GM18508 (cell line): Measurements from ENCODE around the gene PRKCB.
"Not testable (repeated sequence)": the region's sequence is repeated elsewhere in the genome, so short reads cannot be mapped to it uniquely, and the experiment has no call there.

Source experiments
- ATAC-seq: cut with Tn5 transposase; IDR thresholded peaks from one replicate; pipeline ENCODE4 v1.9.1; 2021; ENCODE audit warnings: moderate number of reproducible peaks; ENCODE audit not compliant: insufficient read depth, unreplicated experiment

Gene PRKCB

DNA sequence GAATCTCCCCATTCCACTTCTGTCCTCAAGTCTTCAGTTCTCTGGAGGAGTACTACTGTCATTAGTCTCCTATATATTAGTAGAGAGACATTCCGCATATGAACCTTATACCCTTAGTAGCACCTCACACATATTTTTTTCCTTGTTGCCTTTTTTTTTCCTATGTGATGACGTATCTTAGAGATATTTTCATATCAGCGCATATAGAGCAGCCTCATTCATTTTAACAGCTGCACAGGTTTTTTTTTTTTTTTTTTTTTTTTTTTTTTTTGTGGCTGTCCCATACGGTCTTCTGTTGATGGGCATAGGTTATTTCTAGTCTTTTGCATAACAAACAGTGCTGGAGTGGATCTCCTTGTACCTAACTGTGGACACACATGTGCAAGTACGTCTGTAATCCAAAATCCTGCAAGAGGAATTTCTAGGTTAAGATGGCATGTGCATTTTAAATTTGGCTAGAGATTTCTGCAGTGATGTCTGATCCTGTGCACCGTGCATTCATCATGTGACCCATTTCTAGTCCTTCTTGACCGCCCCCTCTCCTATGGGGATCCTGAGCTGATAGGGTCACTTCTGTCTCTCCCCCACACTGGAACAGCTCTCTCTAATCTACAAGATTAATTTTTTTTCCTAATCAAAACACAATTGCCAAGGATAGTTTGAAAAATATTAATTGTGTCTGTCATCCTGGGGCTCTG lies 64.8 kb downstream of the PRKCB start:
- ATAC-seq, result no peak

DNA sequence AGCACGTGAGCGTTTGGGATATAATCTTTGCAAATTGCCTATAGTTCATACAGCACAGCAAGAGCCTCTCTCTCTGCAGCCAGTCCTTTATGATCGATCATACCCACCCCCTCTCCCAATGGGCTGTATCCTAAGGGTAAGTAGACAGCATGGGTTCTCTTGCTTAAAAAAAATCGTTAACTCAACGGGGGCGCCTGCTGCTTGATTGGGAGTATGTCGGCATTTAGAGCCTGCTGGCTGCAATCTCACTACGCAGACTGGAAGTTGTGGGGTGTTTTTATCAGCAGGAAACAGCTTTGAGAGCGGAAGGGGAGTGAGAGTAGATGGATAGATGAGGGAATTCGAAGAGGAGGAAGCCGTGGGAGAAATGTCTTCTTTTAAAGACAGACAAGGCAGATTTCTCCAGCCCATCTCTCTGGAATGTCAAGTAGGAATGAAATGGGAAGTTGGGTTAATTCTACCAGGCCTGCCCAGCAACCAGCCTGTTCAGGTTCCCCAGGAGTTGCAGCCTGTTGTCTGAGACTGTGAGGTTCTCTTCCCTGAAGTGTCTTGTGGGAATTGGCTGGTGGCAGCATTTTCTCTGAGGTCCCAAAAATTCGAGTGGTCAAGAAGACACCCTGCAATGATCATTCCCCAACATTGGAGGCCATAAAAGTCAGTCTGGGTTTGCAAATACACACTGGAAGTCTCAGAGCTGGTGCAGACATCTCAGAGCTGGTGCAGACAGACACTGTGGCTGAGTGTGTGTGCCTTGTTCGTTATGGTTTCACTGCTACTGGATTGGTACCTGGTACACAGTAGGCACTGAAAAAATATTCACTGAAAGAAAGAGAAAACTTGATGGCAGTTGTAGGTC lies 65.6 kb downstream of the PRKCB start:
- ATAC-seq, result no peak

DNA sequence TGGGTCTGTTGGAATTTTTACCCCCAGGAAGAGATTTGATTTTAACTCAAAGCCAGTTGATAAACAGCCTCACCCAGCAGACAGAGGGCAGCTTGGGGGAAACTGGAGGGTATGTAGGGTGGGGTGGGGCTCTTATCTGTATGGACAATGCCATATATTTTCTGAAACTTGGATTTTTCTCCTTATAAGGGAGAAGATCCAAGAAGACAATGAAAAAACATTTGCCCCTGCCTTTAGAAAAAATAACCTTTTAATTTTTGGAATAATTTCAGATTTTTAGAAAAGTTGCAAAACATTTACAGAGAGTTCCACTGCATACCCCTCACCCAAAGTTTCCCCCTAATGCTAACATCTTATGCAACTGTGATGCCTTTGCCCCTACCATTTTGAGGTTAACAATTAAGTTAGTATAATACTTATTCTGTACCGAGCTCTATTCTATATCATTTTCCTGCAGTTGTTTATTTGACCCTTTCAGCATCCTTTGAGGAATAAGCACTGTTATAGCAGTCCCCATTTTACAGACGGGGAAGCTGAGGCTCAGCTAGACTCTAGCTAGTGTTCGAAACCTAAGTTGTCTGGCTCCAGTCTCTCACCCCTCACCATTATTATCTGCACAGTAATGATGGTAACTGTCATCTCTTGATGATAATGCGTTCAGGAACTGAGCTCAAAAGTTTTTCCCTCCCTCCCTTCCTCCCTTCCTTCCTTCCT lies 66.4 kb downstream of the PRKCB start:
- ATAC-seq, result no peak

DNA sequence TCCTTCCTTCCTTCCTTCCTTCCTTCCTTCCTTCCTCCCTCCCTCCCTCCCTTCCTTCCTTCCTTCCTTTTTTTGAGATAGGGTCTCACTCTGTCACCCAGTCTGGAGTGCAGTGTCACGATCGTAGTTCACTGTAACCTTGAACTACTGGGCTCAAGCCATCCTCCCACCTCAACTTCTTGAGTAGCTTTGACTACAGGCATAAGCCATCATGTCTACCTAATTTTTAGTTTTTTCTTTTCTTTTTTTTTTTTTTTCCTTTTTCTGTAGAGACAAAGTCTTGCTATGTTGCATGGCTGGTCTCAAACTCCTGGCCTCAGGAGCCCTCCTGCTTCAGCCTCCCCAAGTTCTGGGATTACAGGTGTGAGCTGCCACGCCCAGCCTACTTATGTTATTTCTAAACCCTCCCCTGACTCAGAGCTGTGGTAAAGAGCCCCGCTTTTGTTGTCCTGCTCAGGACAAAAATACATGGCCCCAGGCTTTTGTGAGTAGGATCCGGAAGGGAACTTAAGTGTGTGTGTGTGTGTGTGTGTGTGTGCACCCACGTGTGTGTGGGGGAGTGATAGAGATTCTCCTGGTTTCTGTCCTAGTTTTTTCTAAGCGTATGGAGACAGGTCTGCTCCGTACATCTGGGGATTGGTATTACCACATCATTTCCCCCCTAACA lies 67.1 kb downstream of the PRKCB start:
- no peak for ATAC-seq

DNA sequence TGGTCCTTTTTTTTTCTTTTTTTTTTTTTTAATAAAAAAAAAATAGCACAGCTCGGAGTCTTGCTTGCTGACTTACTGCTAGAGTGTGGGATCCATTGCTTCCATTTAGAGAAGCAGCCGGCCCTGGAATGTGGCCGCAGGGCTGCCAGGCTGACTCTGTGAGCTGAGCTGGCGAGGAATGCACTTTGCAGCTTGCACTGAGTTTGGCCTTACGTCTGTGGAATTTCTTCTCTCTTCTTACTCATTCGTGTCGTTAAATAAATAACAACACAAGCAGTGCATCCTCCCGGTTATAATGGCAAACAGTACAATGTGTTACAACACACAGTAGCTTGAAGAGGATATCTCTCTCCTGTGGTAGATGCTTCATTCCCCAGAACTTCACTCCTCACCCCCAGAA lies 69.2 kb downstream of the PRKCB start:
- no peak for ATAC-seq

DNA sequence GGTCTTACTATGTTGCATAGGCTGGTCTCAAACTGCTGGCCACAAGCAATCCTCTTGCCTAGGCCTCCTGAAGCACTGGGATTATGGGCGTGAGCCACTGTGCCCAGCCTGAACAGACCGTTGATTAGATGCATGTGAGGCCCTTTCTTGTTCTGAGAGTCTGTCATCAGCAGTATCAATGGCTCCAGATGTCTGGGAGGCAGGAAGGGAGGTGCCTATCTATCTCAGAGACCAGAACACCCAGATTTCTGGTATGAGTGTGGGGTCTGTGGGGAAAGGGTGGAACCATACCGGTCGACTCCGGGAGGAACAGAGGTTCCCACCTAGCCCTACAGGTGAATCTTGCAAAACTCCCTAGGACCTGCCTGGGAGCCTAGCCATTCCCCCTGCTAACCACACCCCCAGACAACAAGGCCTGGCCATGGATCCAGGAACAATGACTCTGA lies 71.7 kb downstream of the PRKCB start:
- no peak for ATAC-seq

DNA sequence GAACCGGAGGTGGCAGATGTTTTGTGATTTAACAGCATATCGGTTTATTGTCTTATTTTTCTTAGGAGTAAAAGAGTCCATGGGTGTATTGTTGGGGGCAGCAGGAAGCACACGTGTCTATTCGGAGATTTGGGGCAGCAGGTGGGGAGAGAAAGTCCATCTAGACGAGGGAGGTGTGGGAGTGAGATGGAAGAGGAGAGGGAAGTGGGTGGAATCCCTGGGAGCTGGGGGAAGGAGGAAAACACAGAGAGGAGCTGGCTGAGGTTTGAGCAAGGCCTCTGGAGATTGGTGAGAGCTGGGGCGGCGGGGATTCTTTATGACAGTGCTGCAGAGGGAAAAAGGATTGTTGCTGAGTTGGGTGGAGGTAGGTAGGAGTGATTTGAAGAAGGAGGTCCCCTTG lies 72.1 kb downstream of the PRKCB start:
- no peak for ATAC-seq

DNA sequence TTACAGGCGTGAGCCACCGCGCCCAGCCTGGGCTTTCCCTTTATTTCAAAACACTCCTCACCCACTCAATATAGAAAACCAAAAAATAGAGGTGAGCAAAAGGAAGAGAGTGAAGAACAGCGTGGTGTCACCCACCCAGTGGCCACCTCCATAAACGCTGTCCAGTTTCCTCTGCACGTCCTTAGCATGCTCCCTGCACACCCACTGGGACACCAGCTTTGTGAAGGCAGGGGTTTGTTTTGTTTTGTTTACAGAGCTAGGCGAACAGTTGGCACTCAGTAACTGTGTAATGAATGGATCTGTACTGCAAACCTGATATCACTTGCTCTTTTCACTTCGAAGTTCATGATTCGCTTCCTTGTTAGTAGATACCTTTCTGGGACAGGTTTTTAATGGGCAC lies 73.0 kb downstream of the PRKCB start:
- ATAC-seq, result no peak

DNA sequence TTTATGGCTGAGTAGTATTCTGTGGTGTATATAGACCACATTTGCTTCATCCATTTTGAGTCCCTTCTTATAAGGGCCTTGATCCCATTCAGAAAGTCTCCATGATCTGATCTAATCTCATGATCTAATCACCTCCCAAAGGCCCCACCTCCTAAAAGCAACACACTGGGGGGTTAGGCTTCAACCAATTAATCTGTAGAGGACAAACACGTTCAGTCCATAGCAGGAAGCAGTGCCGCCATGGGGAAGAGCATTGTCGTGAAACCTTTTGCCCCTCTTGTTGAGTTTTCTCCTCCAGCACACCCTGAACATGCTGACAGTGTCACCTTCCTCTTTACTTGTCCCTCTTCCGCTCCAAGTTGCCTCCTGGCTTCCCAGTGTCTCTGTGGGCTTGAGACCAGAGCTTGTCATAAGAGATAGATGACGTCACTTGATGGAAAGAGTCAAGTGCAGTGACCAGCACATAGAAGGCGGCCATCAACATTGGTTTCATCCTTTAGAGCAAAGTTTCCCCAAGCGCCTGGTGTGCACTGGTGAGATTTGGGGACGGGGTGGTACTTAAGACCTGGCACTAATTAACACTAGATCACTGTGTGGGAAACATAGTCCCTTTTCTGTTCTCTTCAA lies 74.1 kb downstream of the PRKCB start:
- no peak for ATAC-seq

DNA sequence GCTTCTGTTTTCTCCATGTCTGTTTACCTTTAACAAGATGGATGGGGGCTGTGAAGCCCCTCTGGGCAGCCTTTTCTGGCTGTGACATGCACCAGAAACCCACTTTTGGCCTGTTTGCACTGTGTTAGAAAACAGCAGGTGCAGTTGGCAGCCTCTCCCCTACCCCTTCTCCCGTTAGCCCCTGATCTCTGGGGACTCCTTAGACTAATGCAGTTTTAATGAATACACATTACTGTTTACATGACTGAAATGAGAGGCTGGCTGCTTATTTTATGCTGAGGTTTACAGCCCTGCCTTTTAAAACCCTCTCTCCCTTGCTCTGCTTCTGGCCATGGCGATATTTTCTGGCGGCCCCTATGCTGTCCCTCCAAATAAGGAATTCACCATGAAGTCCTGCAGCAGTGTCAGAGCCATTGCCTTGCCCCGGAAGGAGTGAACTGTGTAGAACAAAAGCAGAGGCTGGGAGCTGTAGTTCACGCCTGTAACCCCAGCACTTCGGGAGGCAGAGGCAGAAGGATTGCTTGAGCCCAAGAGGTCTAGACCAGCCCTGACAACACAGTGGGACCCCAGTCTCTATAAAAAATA lies 79.3 kb downstream of the PRKCB start:
- ATAC-seq, result no peak

DNA sequence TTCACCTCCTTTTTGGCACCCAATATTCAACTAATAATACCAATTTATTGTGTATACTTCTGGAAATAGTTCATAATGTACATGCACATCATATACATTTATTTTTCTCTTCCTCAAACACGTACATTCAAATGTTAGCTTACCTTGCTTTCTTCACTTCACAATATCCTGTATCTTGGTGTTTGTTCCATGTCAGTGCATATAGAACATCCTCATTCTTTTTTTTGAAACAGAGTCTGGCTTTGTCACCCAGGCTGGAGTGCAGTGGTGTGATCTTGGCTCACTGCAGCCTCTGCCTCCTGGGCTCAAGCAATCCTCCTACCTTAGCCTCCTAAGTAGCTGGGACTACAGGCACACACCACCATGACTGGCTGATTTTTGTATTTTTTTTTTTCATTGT lies 80.8 kb downstream of the PRKCB start:
- ATAC-seq, result not testable (repeated sequence)

DNA sequence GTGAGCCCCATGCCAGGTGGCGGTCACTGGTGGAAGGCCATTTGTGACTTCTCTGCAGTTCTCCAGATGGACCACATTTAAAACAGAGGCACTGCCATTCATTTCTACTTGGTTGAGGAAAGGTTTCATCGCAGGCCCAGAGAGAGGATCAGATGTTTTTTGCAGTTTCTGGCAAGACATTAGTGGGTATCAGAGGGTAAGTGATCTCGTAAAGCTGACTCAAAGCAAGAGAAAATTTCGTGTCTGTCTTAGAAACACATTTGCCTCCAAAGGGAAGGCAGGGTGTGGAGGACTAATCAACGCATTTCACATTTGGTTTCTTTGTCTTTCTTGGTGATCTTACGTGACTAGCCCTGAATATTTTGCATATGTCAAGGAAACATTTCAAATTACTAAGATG lies 81.8 kb downstream of the PRKCB start:
- no peak for ATAC-seq

DNA sequence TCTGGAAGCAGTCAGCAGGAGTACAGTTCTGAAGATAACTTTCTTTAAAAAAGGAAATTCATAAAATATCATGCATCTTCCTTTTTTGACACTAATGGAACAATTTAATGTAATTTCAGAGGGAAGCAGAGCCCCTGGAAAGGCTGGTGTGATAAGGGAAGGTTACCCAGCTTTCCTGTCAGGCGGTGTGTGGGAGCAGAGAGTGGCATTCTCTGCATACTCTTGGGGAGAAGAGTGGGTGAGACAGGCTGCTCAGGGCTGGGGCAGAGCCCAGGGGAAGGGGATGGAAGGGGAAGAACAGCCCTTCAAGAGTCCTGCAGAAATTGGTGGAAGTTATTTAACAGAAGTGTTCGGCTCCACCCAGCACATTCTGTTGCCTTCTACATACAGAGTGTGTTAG lies 84.7 kb downstream of the PRKCB start:
- no peak for ATAC-seq

DNA sequence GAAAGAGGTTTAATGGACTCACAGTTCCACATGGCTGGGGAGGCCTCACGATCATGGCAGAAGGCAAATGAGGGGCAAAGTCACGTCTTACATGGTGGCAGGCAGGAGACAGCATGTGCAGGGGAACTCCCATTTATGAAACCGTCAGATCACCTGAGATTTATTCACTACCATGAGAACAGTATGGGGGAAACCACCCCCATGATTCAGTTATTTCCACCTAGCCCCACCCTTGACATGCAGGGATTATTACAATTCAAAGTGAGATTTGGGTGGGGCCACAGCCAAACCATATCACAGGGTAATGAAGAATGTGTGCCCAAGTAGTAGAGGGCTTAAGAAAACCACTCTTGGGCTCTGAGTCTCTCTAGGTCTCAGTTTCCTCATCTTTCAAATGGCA lies 85.1 kb downstream of the PRKCB start:
- ATAC-seq, result no peak

DNA sequence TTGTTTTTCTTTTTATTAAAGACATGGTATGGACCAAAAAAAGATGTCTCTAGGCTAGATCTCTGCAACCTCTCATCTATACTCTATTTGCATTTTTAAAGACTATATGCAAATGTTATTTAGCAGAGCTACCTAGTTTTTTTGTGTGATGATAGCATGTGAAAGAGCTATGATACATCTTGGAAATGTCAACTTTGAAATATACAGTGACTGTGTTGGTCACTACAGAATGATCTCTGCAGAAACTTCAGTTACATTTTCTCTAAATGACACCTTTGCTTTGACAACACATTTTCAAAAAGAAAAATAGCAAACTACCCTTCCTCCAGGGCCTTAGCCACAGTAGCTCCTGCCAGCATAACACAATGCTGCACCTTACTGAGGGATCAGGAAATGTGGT lies 86.6 kb downstream of the PRKCB start:
- ATAC-seq, result no peak

DNA sequence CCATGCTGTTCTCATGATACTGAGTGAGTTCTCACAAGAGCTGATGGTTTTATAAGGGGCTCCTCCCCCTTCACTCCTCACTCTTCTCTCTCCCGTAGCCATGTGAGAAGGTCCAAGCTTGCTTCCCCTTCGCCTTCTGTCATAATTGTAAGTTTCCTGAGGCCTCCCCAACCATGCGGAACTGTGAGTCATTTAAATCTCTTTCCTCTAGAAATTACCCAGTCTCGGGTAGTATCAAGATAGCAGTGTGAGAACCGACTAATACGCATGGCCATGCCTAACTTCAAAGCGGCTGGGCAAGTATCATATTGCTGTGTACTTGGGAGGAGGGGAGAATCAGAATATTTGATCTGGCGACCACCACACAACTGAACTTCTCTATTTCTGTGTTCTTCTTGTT lies 88.3 kb downstream of the PRKCB start:
- ATAC-seq, result no peak

DNA sequence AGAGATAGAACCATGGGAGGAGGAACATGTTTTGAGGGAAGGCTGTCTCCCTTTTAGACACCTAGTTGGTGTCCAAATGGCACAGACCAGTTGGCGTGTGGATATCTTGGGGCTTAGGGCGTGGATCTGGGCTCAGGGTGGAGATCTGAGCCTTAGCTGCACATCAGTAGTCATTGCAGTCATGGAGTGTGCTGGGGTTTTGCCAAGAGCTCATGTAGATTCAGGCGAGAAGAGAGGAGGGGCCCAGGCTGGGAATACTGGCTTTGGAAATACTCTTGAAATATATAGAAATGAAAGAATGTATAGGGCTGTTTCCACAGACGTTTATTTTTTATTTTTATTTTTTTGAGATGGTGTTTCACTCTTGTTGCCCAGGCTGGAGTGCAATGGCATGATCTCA lies 92.0 kb downstream of the PRKCB start:
- no peak for ATAC-seq

DNA sequence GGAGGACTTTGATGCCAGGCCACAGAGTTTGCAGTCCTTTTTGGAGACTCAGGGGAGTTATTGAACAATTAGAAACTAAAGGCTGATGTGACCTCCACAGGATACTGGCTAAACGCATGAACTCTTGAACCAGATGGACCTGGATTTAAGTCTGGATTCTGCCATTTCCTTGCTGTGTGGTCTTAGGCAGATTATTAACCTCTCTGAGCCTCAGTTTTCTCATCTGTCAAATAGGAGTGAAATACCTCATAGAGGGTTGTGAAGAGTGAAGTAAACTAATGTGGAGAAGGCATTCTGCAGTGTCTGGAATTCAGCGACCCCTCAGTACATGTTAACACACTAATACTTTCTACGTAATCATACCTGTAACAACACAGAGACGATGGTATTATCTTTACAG lies 93.5 kb downstream of the PRKCB start:
- ATAC-seq, result no peak

DNA sequence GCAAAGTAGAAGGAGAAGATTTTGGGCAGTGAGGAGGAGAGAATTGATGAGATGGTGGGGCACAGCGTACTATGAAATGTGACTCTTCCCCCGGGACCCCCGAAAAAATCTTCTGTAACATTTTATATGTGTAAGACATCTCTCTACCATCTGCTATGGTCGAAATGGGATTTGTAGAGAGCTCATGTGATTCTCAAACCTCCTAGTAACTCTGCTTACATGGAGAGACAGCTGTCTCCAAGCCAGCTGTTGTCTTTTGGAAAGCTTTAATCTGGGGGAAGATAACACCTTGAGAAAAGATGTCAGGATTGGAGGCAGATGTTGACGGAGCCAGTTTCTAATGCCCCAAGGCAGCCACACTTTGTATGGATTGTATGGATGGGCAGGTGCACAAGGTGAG lies 94.1 kb downstream of the PRKCB start:
- no peak for ATAC-seq

DNA sequence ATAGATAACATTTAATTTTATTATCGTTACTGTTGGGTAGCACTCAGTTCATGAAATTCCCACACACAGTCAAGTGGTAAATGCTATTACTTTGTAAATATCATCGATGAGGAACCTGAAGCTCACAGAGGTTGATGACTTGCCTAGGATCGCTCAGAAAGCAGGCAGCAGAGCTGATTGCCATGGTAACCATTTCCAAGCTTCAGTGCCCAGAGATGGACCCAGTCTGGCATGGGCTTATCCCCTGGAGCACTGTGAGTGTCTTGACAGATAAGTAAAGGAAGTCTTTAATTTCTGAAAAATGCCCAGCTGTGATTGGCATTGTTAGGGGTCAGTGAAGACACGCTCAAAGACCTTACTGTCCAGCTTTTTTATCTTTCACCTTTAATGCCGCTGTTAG lies 95.0 kb downstream of the PRKCB start:
- ATAC-seq, result no peak
